ENCODE results near the gene SERPINA7. TPM values are rescaled to one million over a fixed set of nuclear protein-coding genes. Genes with fewer than 3 reads are reported as not detected.

The SERPINA7 gene
- total RNA-seq, 1 experiment from 2014 or later: not detected

GRCh38 chrX:106023947-106024346 lies 14.6 kb downstream of the SERPINA7 start:
- H4K20me1 ChIP-seq (ENCODE audit: control insufficient read depth, insufficient read depth, insufficient read length): no peaks in the 10 kb centered on the region
- no peak overlapping the region for H2AFZ ChIP-seq (ENCODE audit: low read length)
- H2AK5ac ChIP-seq (ENCODE audit: insufficient read length, low read length): no peak overlapping the region
- H3K36me3 Mint-ChIP-seq (ENCODE audit: insufficient read depth in 1 of 3, low read depth in 3 of 3): no peaks in the 10 kb centered on the region; a peak in 2 of 7 replicates
- no peak overlapping the region for H3K9ac ChIP-seq (ENCODE audit: extremely low read depth, insufficient read length, low read length)
- no peaks in the 10 kb centered on the region for H3K23me2 ChIP-seq (ENCODE audit: insufficient read length, low read depth, low read length, poor library complexity, severe bottlenecking)
- peaks cover 10% of the 10 kb centered on the region for H3K9me3 ChIP-seq (ENCODE audit: control insufficient read depth, low read depth, low read length)
- no peak overlapping the region for H3K27ac Mint-ChIP-seq
- no peak overlapping the region for H3K27ac ChIP-seq (ENCODE audit: insufficient read length, low read depth, low read length)
- no peaks in the 10 kb centered on the region for H3K79me2 ChIP-seq (ENCODE audit: insufficient read depth, low read length)
- no peak overlapping the region for H3K4me3 Mint-ChIP-seq
- H3K9me3 Mint-ChIP-seq: peaks cover 30 to 60% of the 10 kb centered on the region in 2 experiments
- no peaks in the 10 kb centered on the region for H3K4me1 ChIP-seq (ENCODE audit: insufficient read depth, low read length)
- H2BK15ac ChIP-seq (ENCODE audit: low read depth, low read length): no peak overlapping the region
- H3K79me1 ChIP-seq (ENCODE audit: insufficient read depth, low read depth, low read length, poor library complexity, severe bottlenecking): no peaks in the 10 kb centered on the region
- H4K91ac ChIP-seq (ENCODE audit: insufficient read length, low read depth, low read length): no peak overlapping the region
- no peak overlapping the region for H2BK12ac ChIP-seq (ENCODE audit: insufficient read length, low read depth, low read length)
- H3K56ac ChIP-seq (ENCODE audit: insufficient read length, low read depth, low read length): no peak overlapping the region
- H3K27me3 Mint-ChIP-seq (ENCODE audit: low read depth): no peaks in the 10 kb centered on the region; the same call in 1 of the 2 replicates
- H3K4ac ChIP-seq (ENCODE audit: low read depth, low read length): no peak overlapping the region
- H3K4me1 Mint-ChIP-seq: no peaks in the 10 kb centered on the region
- H3K14ac ChIP-seq (ENCODE audit: insufficient read depth, low read length): no peak overlapping the region
- no peak overlapping the region for H4K5ac ChIP-seq (ENCODE audit: insufficient read length, low read depth, low read length)
- H2BK5ac ChIP-seq (ENCODE audit: insufficient read length, low read length): no peak overlapping the region
- no peak overlapping the region for H2BK120ac ChIP-seq (ENCODE audit: low read depth, low read length, poor library complexity, severe bottlenecking)
- no peak overlapping the region for H3K23ac ChIP-seq (ENCODE audit: insufficient read length, low read depth, low read length)
- no peak for TF ChIP-seq CTCF (conservative IDR thresholded peaks at IDR 0.05)
- no peak for DNase-seq
- H3K4me2 ChIP-seq (ENCODE audit: insufficient read depth, insufficient read length, low read length): no peak overlapping the region
- no peak overlapping the region for H4K8ac ChIP-seq (replicated peaks; ENCODE audit: insufficient read length, low read depth, low read length)
- H2BK20ac ChIP-seq (ENCODE audit: low read depth, low read length, poor library complexity, severe bottlenecking): no peak overlapping the region
- H3T11ph ChIP-seq (ENCODE audit: low read length): no peak overlapping the region
- no CpG with 5 or more reads among the region's 4 CpGs for WGBS (ENCODE audit: extremely low coverage, insufficient read length, low lambda C conversion rate)
- no peaks in the 10 kb centered on the region for H3K27me3 ChIP-seq (ENCODE audit: insufficient read depth, low read length)
- H3K18ac ChIP-seq (ENCODE audit: insufficient read length, low read depth, low read length): no peak overlapping the region

Measured in H9 (cell line).